Panc1 (cell line): Measurements from ENCODE around the gene CHTF8. TPM values are rescaled to one million over a fixed set of nuclear protein-coding genes. Genes with fewer than 3 reads are reported as not detected.

Source experiments
- ATAC-seq: fragments of 200-7000 bp; cut with Tn5 transposase; 2 replicates; pipeline ENCODE4 v1.9.1; 2020; ENCODE audit warnings: mild to moderate bottlenecking, moderate library complexity
- BruUV-seq: library from RNA; stranded (reverse); fragments of 400-500 nt; replicated peaks from 2 replicates; lab custom pipeline; 2021; lab: Mats Ljungman, UMichigan
- CTCF ChIA-PET: fragments of 300-600 bp; sonication (Branson Sonifier 250); formaldehyde crosslinking; loops from one replicate; lab custom pipeline; 2022; ENCODE audit warnings: antibody characterized with exemption; lab: Charles Lee
- POLR2A ChIA-PET: fragments of 300-600 bp; sonication (Branson Sonifier 250); formaldehyde crosslinking; loops from one replicate; lab custom pipeline; 2022; ENCODE audit warnings: antibody characterized with exemption; lab: Charles Lee
- DNase-seq: peaks from one replicate; pipeline ENCODE4 v3.0.0-alpha.2; 2010; ENCODE audit warnings: low read depth, low spot score
- H3K27ac ChIP-seq: 2 replicates; pipeline ENCODE4 v1.5.1; 2011; ENCODE audit warnings: mild to moderate bottlenecking, low read length, inconsistent platforms
- H3K27me3 ChIP-seq: fragments of 200-500 bp; sonication (Bioruptor generic); 2 replicates; pipeline ENCODE4 v1.6.0; 2014; ENCODE audit warnings: low read length, inconsistent platforms; ENCODE audit not compliant: control insufficient read depth, insufficient read depth
- H3K36me3 ChIP-seq: fragments of 200-500 bp; sonication (Bioruptor generic); 2 replicates; pipeline ENCODE4 v1.5.1; 2014; ENCODE audit warnings: inconsistent platforms, mild to moderate bottlenecking, low read length, moderate library complexity; ENCODE audit not compliant: control insufficient read depth, insufficient read depth
- H3K4me1 ChIP-seq: 2 replicates; pipeline ENCODE4 v1.5.1; 2011; ENCODE audit warnings: inconsistent platforms, mild to moderate bottlenecking, low read length, moderate library complexity; ENCODE audit not compliant: control insufficient read depth, insufficient read depth
- H3K4me3 ChIP-seq, 2 experiments: 2 replicates each; pipeline ENCODE4 v1.5.1; 2011 to 2012; ENCODE audit warnings: low read depth in 2 of 2, low read length in 2 of 2, mild to moderate bottlenecking in 2 of 2, inconsistent platforms in 1 of 2, moderate library complexity in 1 of 2
- H3K9me3 ChIP-seq: fragments of 200-500 bp; sonication (Bioruptor generic); 2 replicates; pipeline ENCODE4 v1.5.1; 2014; ENCODE audit warnings: low read depth, mild to moderate bottlenecking, inconsistent platforms, low read length, moderate library complexity; ENCODE audit not compliant: control insufficient read depth, insufficient read depth
- CTCF ChIP-seq: fragments of 450-650 bp; IDR thresholded peaks from 2 replicates; pipeline ENCODE4 v1.5.1; 2017; ENCODE audit warnings: mild to moderate bottlenecking
- POLR2AphosphoS5 ChIP-seq: IDR thresholded peaks from 2 replicates; pipeline ENCODE4 v1.6.1; 2012; ENCODE audit warnings: mild to moderate bottlenecking, low read depth, low read length, moderate library complexity
- REST ChIP-seq, 2 experiments: IDR thresholded peaks; 2 replicates each; pipeline ENCODE4 v1.6.1; 2011 to 2012; ENCODE audit warnings: low read depth in 2 of 2, control low read depth in 1 of 2, low read length in 1 of 2, mild to moderate bottlenecking in 1 of 2, moderate library complexity in 1 of 2; ENCODE audit not compliant: insufficient read depth in 1 of 2
- SIN3A ChIP-seq: IDR thresholded peaks from 2 replicates; pipeline ENCODE4 v1.6.1; 2012; ENCODE audit warnings: low read depth, mild to moderate bottlenecking, low read length, moderate library complexity, borderline replicate concordance; ENCODE audit not compliant: insufficient read depth
- TCF7L2 ChIP-seq: IDR thresholded peaks from 2 replicates; pipeline ENCODE4 v1.6.1; 2011; ENCODE audit warnings: mild to moderate bottlenecking, low read depth, low read length, inconsistent platforms
- in situ Hi-C: cut with HindIII; loops from 2 replicates; pipeline ENCODE4 v1.10.0; 2016; ENCODE audit warnings: low sequenced_read_pairs, low pct_unique_long_range_greater_than_20kb
- intact Hi-C: fragments of 100-400 bp; cut with micrococcal nuclease; formaldehyde crosslinking; loops from one replicate; pipeline ENCODE4 v1.10.0; 2022; ENCODE audit not compliant: unreplicated experiment
- total RNA-seq: library from RNA; stranded (reverse); gene quantifications from one replicate; pipeline ENCODE4 v1.2.1, GENCODE V29; 2021; ENCODE audit not compliant: unreplicated experiment

The CHTF8 gene
- total RNA-seq, 1 experiment from 2014 or later, result 116 TPM

GRCh38 chr16:69111216-69111875 is 21.0 kb downstream of the CHTF8 start:
- CTCF ChIA-PET, result interaction anchor here (0.5 to 0.6 kb wide), 3 partner anchors 18 to 119 kb away, joined by 4 to 16 read pairs (median 4); no protein-coding TSS in a partner anchor
- TF ChIP-seq SIN3A, result no peak
- no peak for TF ChIP-seq TCF7L2
- no TSS peak for BruUV-seq

GRCh38 chr16:69110406-69110805 is 22.0 kb downstream of the CHTF8 start:
- intact Hi-C loops (loop anchor here (10.0 kb wide), 1 partner anchor 256 kb away; no protein-coding TSS in a partner anchor), in situ Hi-C loops (no loop called here)
- no peaks in the 10 kb centered on the region for H3K27me3 ChIP-seq
- no peak overlapping the region for H3K4me3 ChIP-seq
- ATAC-seq, result no peak
- H3K9me3 ChIP-seq, result no peaks in the 10 kb centered on the region
- TF ChIP-seq CTCF (no peak), REST (IDR thresholded peaks at IDR 0.05; ENCODE audit: insufficient read depth in 1 of 2, low read depth in 2 of 2, low read length in 1 of 2) (no peak), SIN3A (no peak), TCF7L2 (no peak), POLR2AphosphoS5 (no peak)
- peaks cover 16% of the 10 kb centered on the region for H3K4me1 ChIP-seq
- no TSS peak for BruUV-seq
- POLR2A ChIA-PET, result no interaction called here
- no peak for DNase-seq
- CTCF ChIA-PET, result interaction anchor here (0.6 kb wide), 1 partner anchor 118 kb away, joined by 4 read pairs; no protein-coding TSS in a partner anchor
- no peak overlapping the region for H3K27ac ChIP-seq
- no peaks in the 10 kb centered on the region for H3K36me3 ChIP-seq

More at GRCh38 chr16:69111216-69111875, 21.0 kb downstream of the CHTF8 start:
- Histone ChIP-seq H3K27me3 (no peaks in the 10 kb centered on the region), H3K9me3 (no peaks in the 10 kb centered on the region), H3K27ac (no peak overlapping the region), H3K4me1 (peaks cover 15% of the 10 kb centered on the region), H3K36me3 (no peaks in the 10 kb centered on the region), H3K4me3 (no peak overlapping the region)
- no peak for DNase-seq
- POLR2A ChIA-PET, result interaction anchor here (0.7 kb wide), 1 partner anchor 40 kb away, joined by 3 read pairs; no protein-coding TSS in a partner anchor
- in situ Hi-C loops (no loop called here), intact Hi-C loops (loop anchor here (10.0 kb wide), 1 partner anchor 257 kb away; no protein-coding TSS in a partner anchor)
- ATAC-seq, result no peak
